H1 (cell line): ENCODE results near the gene FOXL1. TPM values are rescaled to one million over a fixed set of nuclear protein-coding genes. Genes with fewer than 3 reads are reported as not detected.

Source experiments
- CTCF ChIA-PET: fragments of 300-600 bp; sonication (Branson Sonifier 250); formaldehyde crosslinking; loops from one replicate; lab custom pipeline; 2021; ENCODE audit not compliant: partially characterized antibody; lab: Charles Lee
- POLR2A ChIA-PET: fragments of 300-600 bp; sonication (Branson Sonifier 250); formaldehyde crosslinking; loops from one replicate; lab custom pipeline; 2021; ENCODE audit warnings: inconsistent platforms; ENCODE audit not compliant: partially characterized antibody; lab: Charles Lee
- DNase-seq, 2 experiments: peaks; one replicate each; pipeline versions ENCODE4 v3.0.0 to v3.0.0-alpha.2; 2010 to 2022; ENCODE audit warnings: low spot score in 2 of 2, low read depth in 1 of 2, mixed read lengths in 1 of 2
- FAIRE-seq: peaks from 2 replicates; lab custom pipeline; 2011; peaks lifted over from hg19 to GRCh38; lab: Jason Lieb, UNC
- H2AFZ ChIP-seq: 2 replicates; pipeline ENCODE4 v1.8.1; 2012; ENCODE audit warnings: low read length, inconsistent platforms
- H2AK5ac ChIP-seq: 2 replicates; pipeline ENCODE4 v1.6.1; 2013; ENCODE audit warnings: low read depth, low read length
- H2BK120ac ChIP-seq: replicated peaks from 2 replicates; pipeline ENCODE3; 2013; ENCODE audit warnings: low read depth, low read length, inconsistent platforms
- H2BK12ac ChIP-seq: 2 replicates; pipeline ENCODE4 v1.6.1; 2013; ENCODE audit warnings: low read depth, low read length
- H2BK15ac ChIP-seq: 2 replicates; pipeline ENCODE4 v1.6.1; 2013; ENCODE audit warnings: low read length
- H2BK20ac ChIP-seq: 2 replicates; pipeline ENCODE4 v1.6.1; 2013; ENCODE audit warnings: low read length
- H2BK5ac ChIP-seq: 2 replicates; pipeline ENCODE4 v1.6.1; 2013; ENCODE audit warnings: low read depth, low read length
- H3K14ac ChIP-seq: 2 replicates; pipeline ENCODE4 v1.6.1; 2013; ENCODE audit warnings: inconsistent platforms; ENCODE audit not compliant: insufficient read length
- H3K18ac ChIP-seq: 2 replicates; pipeline ENCODE4 v1.6.1; 2013; ENCODE audit warnings: low read length; ENCODE audit errors: extremely low read depth
- H3K23ac ChIP-seq: 2 replicates; pipeline ENCODE4 v1.6.1; 2013; ENCODE audit warnings: inconsistent platforms; ENCODE audit not compliant: insufficient read length
- H3K23me2 ChIP-seq: 2 replicates; pipeline ENCODE4 v1.6.1; 2013; ENCODE audit warnings: low read depth, low read length
- H3K27ac ChIP-seq: 2 replicates; pipeline ENCODE4 v1.6.1; 2011; ENCODE audit warnings: low read depth, low read length, inconsistent platforms
- H3K27me3 ChIP-seq, 4 experiments: replicated peaks in 1 of 4; 1 replicate in 1 of 4; 2 replicates in 3 of 4; pipeline versions ENCODE4 v1.6.1 to v1.8.1; 2011 to 2013; ENCODE audit warnings: low read length in 3 of 4, mild to moderate bottlenecking in 3 of 4, inconsistent platforms in 2 of 4, mixed read lengths in 2 of 4, moderate library complexity in 1 of 4; ENCODE audit not compliant: control insufficient read depth in 3 of 4, insufficient read depth in 3 of 4; ENCODE audit errors: extremely low read depth in 1 of 4
- H3K36me3 ChIP-seq, 4 experiments: 2 replicates each; pipeline versions ENCODE4 v1.6.1 to v1.8.1; 2011 to 2013; ENCODE audit warnings: mild to moderate bottlenecking in 4 of 4, low read length in 3 of 4, moderate library complexity in 2 of 4, control low read depth in 1 of 4, inconsistent platforms in 1 of 4; ENCODE audit not compliant: insufficient read depth in 4 of 4, control insufficient read depth in 2 of 4
- H3K4ac ChIP-seq: replicated peaks from 2 replicates; pipeline ENCODE3; 2013; ENCODE audit warnings: low read length, low read depth, mixed read lengths, inconsistent platforms; ENCODE audit not compliant: insufficient read length
- H3K4me1 ChIP-seq, 4 experiments: replicated peaks in 1 of 4; 1 replicate in 1 of 4; 2 replicates in 3 of 4; pipeline versions ENCODE4 v1.6.1 to v1.8.1; 2011 to 2013; ENCODE audit warnings: low read length in 3 of 4, inconsistent platforms in 2 of 4, mixed read lengths in 1 of 4; ENCODE audit not compliant: insufficient read depth in 4 of 4, control insufficient read depth in 3 of 4
- H3K4me2 ChIP-seq, 2 experiments: 2 replicates each; pipeline versions ENCODE4 v1.6.1 to v1.8.1; 2011 to 2013; ENCODE audit warnings: low read depth in 2 of 2, low read length in 2 of 2, control low read depth in 1 of 2, inconsistent platforms in 1 of 2, mild to moderate bottlenecking in 1 of 2; ENCODE audit not compliant: insufficient read depth in 1 of 2
- H3K4me3 ChIP-seq, 4 experiments: fragments of 200-600, 300-600 bp in 1 of 4; sonication (generic), shearing (Covaris generic), sonication (Bioruptor Twin) in 1 of 4; 2 replicates each; pipeline versions ENCODE4 v1.5.1 to v1.8.1; 2011 to 2016; ENCODE audit warnings: low read length in 4 of 4, low read depth in 3 of 4, control low read depth in 2 of 4, inconsistent platforms in 2 of 4, mild to moderate bottlenecking in 2 of 4, mixed read lengths in 1 of 4, moderate library complexity in 1 of 4; ENCODE audit not compliant: insufficient read depth in 2 of 4; ENCODE audit errors: extremely low read depth in 1 of 4
- H3K56ac ChIP-seq: replicated peaks from 2 replicates; pipeline ENCODE3; 2013; ENCODE audit warnings: low read depth, mild to moderate bottlenecking, mixed read lengths, low read length, inconsistent platforms; ENCODE audit not compliant: insufficient read length
- H3K79me1 ChIP-seq: 2 replicates; pipeline ENCODE4 v1.6.1; 2013; ENCODE audit warnings: low read depth, low read length, control low read depth
- H3K79me2 ChIP-seq, 2 experiments: 2 replicates each; pipeline versions ENCODE4 v1.6.1 to v1.8.1; 2012 to 2013; ENCODE audit warnings: low read length in 2 of 2, mild to moderate bottlenecking in 2 of 2, inconsistent platforms in 1 of 2; ENCODE audit not compliant: insufficient read depth in 2 of 2, control insufficient read depth in 1 of 2
- H3K9ac ChIP-seq, 4 experiments: replicated peaks in 1 of 4; 1 replicate in 1 of 4; 2 replicates in 3 of 4; pipeline versions ENCODE4 v1.6.1 to v1.8.1; 2011 to 2013; ENCODE audit warnings: low read depth in 3 of 4, low read length in 3 of 4, control low read depth in 2 of 4, mild to moderate bottlenecking in 2 of 4, moderate library complexity in 2 of 4, inconsistent platforms in 1 of 4; ENCODE audit errors: extremely low read depth in 1 of 4
- H3K9me3 ChIP-seq, 2 experiments: 2 replicates each; pipeline versions ENCODE4 v1.6.1 to v1.8.1; 2012 to 2013; ENCODE audit warnings: mild to moderate bottlenecking in 2 of 2, moderate library complexity in 2 of 2, control low read depth in 1 of 2, inconsistent platforms in 1 of 2, low read depth in 1 of 2, low read length in 1 of 2, mixed read lengths in 1 of 2; ENCODE audit not compliant: insufficient read depth in 2 of 2
- H4K20me1 ChIP-seq, 2 experiments: replicated peaks in 1 of 2; 2 replicates each; pipeline versions ENCODE3 to v1.8.1; 2011 to 2013; ENCODE audit warnings: inconsistent platforms in 2 of 2, low read length in 2 of 2, mild to moderate bottlenecking in 1 of 2; ENCODE audit not compliant: insufficient read depth in 2 of 2, control insufficient read depth in 1 of 2
- H4K5ac ChIP-seq: 2 replicates; pipeline ENCODE4 v1.6.1; 2013; ENCODE audit warnings: low read length, low read depth, mixed read lengths, inconsistent platforms; ENCODE audit not compliant: insufficient read length
- H4K8ac ChIP-seq: 2 replicates; pipeline ENCODE4 v1.8.0; 2013; ENCODE audit warnings: mild to moderate bottlenecking, moderate library complexity, low read length, inconsistent platforms; ENCODE audit not compliant: insufficient read depth; ENCODE audit errors: extremely low read depth
- H4K91ac ChIP-seq: replicated peaks from 2 replicates; pipeline ENCODE3; 2013; ENCODE audit warnings: low read length, mixed read lengths, inconsistent platforms; ENCODE audit not compliant: insufficient read length
- EGR1 ChIP-seq: IDR thresholded peaks from 2 replicates; pipeline ENCODE4 v1.6.1; 2011; ENCODE audit warnings: low read depth, low read length, borderline replicate concordance
- EZH2 ChIP-seq: fragments of 200-600 bp; sonication (generic); IDR thresholded peaks from 2 replicates; pipeline ENCODE4 v1.7.1; 2012; ENCODE audit warnings: low read depth, mild to moderate bottlenecking, moderate library complexity, low read length, inconsistent platforms; ENCODE audit not compliant: severe bottlenecking
- RBBP5 ChIP-seq: IDR thresholded peaks from 2 replicates; pipeline ENCODE4 v1.7.1; 2012; ENCODE audit warnings: low read depth, mild to moderate bottlenecking, inconsistent platforms, low read length, moderate library complexity, borderline replicate concordance
- RFX5 ChIP-seq: IDR thresholded peaks from 2 replicates; pipeline ENCODE4 v1.6.1; 2011; ENCODE audit warnings: low read depth, low read length, improper control_type of control experiment, borderline replicate concordance
- SIN3A ChIP-seq, 2 experiments: IDR thresholded peaks in 1 of 2; conservative IDR thresholded peaks in 1 of 2; 2 replicates each; pipeline ENCODE4 v1.6.1; 2011 to 2012; ENCODE audit warnings: low read length in 2 of 2, improper control_type of control experiment in 1 of 2, low read depth in 1 of 2, mild to moderate bottlenecking in 1 of 2
- SUZ12 ChIP-seq: fragments of 200-600 bp; sonication (generic); IDR thresholded peaks from 2 replicates; pipeline ENCODE4 v1.6.1; 2012; ENCODE audit warnings: mild to moderate bottlenecking, inconsistent platforms, low read length, moderate library complexity, mixed read lengths
- WGBS, 2 experiments: shearing (Covaris generic) in 1 of 2; methylation state at CpG; one replicate each; pipeline versions ENCODE4 v1.1.6 to v1.1.7; 2013 to 2015; ENCODE audit warnings: low lambda C conversion rate in 2 of 2, mixed read lengths in 2 of 2, inconsistent platforms in 1 of 2, low coverage in 1 of 2, missing lambda C conversion rate in 1 of 2; ENCODE audit not compliant: insufficient replicate concordance in 2 of 2, insufficient coverage in 1 of 2, insufficient read length in 1 of 2; ENCODE audit errors: extremely low coverage in 1 of 2, missing lambda C conversion rate in 1 of 2; 5-methylcytosine and 5-hydroxymethylcytosine counted together
- polyA plus RNA-seq, 7 experiments: library from polyadenylated mRNA; depleted of rRNA in 3 of 7; stranded (reverse) in 5 of 7; unstranded in 2 of 7; fragments of >200 nt in 5 of 7; fragments of 200-250 nt in 2 of 7; gene quantifications; 1 replicate in 5 of 7; 2 replicates in 1 of 7; 4 replicates in 1 of 7; pipeline versions ENCODE4 v1.2.1 to v1.2.3, GENCODE V29; 2011 to 2013; ENCODE audit warnings: missing spikeins in 2 of 7, mixed read lengths in 2 of 7
- total RNA-seq: library from RNA; stranded (reverse); fragmentation: NEBNext Ultra II Directional; extraction: Animal tissue kit (Norgen Biotek cat#: 25700); gene quantifications from 2 replicates; pipeline ENCODE4 v1.2.1, GENCODE V29; 2021

Gene FOXL1
- total and polyA plus RNA-seq, 2 of the 8 experiments (the other 6 are each of a cell fraction or from before 2014, with no cell fraction given), result 0.03 TPM; not detected in 1

GRCh38 chr16:86572041-86572521, 6.3 kb upstream of the FOXL1 start:
- Histone ChIP-seq H3K9me3 (no peaks in the 10 kb centered on the region; a peak in 1 of 4 replicates), H4K5ac (no peak overlapping the region), H4K8ac (no peak overlapping the region), H3K4me1 (peaks cover 12 to 50% (median 25%) of the 10 kb centered on the region in 4 experiments), H3K4me3 (peak overlapping the region in 1 of 4 experiments; percentile 31; a peak in 1 of 8 replicates), H2BK15ac (peak overlapping the region; percentile 31; the same call in 1 of the 2 replicates), H2BK20ac (peak overlapping the region; percentile 89; the same call in 1 of the 2 replicates), H3K14ac (no peak overlapping the region), H2BK120ac (no peak overlapping the region), H2BK12ac (peak overlapping the region; percentile 95), H3K4ac (no peak overlapping the region), H2BK5ac (no peak overlapping the region), H3K79me1 (no peaks in the 10 kb centered on the region), H3K36me3 (peaks cover 0 to 8% (median 0%) of the 10 kb centered on the region in 4 experiments; a peak in 1 of 8 replicates), H4K20me1 (peaks cover 18 to 21% of the 10 kb centered on the region in 2 experiments), H2AFZ (no peak overlapping the region), H3K23ac (no peak overlapping the region), H3K79me2 (no peaks in the 10 kb centered on the region), H2AK5ac (peak overlapping the region; percentile 75; the same call in 1 of the 2 replicates), H3K27me3 (peaks cover 90 to 100% (median 96%) of the 10 kb centered on the region in 4 experiments), H4K91ac (no peak overlapping the region), H3K9ac (no peak overlapping the region), H3K56ac (no peak overlapping the region), H3K4me2 (peak overlapping the region in 1 of 2 experiments; percentile 44; a peak in 1 of 4 replicates), H3K23me2 (peaks cover 10% of the 10 kb centered on the region; the same call in 1 of the 2 replicates), H3K18ac (0 out of 2 replicates have a peak overlapping the region, but pooled peaks have one; percentile 48), H3K27ac (no peak overlapping the region)
- POLR2A ChIA-PET, result no interaction called here
- 26% methylated on average over 12 of the region's 12 CpGs; no CpG with 5 or more reads in 1 of the 2 experiments for WGBS, 2 experiments
- FAIRE-seq (no peak), DNase-seq (no peak)
- CTCF ChIA-PET, result interaction anchor here (0.6 to 1.4 kb wide), 2 partner anchors 93 to 189 kb away, joined by 3 read pairs; no protein-coding TSS in a partner anchor
- TF ChIP-seq SIN3A (conservative IDR thresholded peaks at IDR 0.05 in 1 of 2, IDR thresholded peaks at IDR 0.05 in 1 of 2; ENCODE audit: low read depth in 1 of 2, low read length in 2 of 2) (no peak), RBBP5 (no peak), EZH2 (peak; percentile 76), RFX5 (no peak), SUZ12 (peak; percentile 58; the same call in 1 of the 2 replicates), EGR1 (no peak)
